Measurements from ENCODE around the gene LAMC1. TPM values are rescaled to one million over a fixed set of nuclear protein-coding genes. Genes with fewer than 3 reads are reported as not detected.

LAMC1 gene
- total and polyA plus RNA-seq, 4 donors = 20.8 to 247 (median 154) TPM

DNA sequence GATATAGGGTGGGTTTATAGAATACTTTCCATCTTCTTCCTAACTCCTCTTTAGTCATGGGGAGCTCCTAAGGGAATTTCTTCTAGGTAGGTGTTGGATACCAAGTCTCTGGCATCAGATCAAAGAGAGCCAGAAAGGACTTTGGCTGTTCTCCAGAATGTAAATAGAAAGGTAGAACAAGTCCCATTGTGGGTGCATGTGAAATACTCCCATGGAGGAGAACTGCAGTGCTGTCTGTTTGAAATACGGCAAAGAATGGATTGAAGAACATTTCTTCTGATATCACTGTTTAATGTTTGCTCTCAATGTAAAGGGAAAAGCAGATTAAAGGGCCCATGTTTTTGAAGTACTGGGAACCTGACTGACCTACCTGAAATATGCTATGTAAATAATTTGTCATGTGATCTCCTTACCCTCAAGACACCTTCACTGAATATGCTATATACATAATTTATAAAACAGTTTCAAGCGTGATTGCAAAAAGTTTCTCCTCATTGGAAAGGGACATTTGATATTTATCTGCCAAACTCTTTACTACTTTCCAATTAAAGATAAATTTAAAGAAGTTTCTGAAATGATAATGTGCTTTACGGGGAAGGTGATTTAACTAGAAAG, 65.9 kb downstream of the LAMC1 start:
- H3K4me3 ChIP-seq (ENCODE audit: low read length in 2 of 2) = no peak overlapping the region
- H3K4me1 ChIP-seq (ENCODE audit: control insufficient read depth in 1 of 2, insufficient read depth in 2 of 2, low read length in 2 of 2) = peaks cover 4 to 19% of the 10 kb centered on the region in 2 donors
- 95 to 96% methylated on average over 3 of the region's 3 CpGs for WGBS, 2 donors
- H3K36me3 ChIP-seq (ENCODE audit: control insufficient read depth in 1 of 2, insufficient read depth in 2 of 2, low read length in 1 of 2) = no peaks in the 10 kb centered on the region
- intact Hi-C loops (cut with DNase I) = no loop called here
- ATAC-seq (ENCODE audit: low FRiP score) = no peak
- no peaks in the 10 kb centered on the region for H3K9me3 ChIP-seq (ENCODE audit: control insufficient read depth, low read length)
- DNase-seq = no peak
- H3K27me3 ChIP-seq (ENCODE audit: control insufficient read depth in 1 of 2, insufficient read depth in 2 of 2, low read length in 1 of 2) = no peaks in the 10 kb centered on the region
- H3K27ac ChIP-seq (ENCODE audit: low read depth in 1 of 2, low read length in 2 of 2) = no peak overlapping the region

DNA sequence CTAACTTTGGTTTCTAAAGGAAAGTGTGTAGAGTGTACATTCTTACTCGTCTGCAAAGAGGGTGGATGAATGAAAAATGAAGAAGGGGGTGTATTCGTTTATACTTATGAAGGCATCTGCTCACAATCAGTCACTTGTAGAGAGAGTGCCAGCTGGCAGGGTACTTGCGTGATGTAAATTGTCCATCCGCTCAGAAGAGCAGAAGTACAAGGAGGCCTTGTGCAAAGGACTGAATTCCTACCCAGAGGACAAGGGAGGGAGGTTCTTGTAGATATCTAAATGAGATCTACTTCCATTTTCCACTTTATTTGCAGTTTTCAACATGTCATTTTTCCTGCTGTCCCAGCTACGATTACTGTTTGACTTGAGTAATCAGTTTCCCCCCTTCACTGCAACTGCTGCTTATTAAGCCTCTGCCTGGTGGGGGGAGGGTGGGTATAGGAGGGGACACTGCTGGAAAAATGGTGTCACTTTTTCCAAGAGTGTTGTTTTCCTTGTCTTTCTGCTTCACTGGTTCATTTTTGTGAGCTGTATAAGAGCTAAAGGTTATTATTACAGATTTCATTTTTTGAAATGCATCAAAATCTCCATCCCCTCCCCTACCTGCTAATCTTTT, 67.3 kb downstream of the LAMC1 start:
- no peaks in the 10 kb centered on the region for H3K27me3 ChIP-seq (ENCODE audit: control insufficient read depth in 1 of 2, insufficient read depth in 2 of 2, low read length in 1 of 2)
- 8 to 14% methylated on average over 5 of the region's 5 CpGs for WGBS, 2 donors
- no peak overlapping the region for H3K27ac ChIP-seq (ENCODE audit: low read depth in 1 of 2, low read length in 2 of 2)
- intact Hi-C loops (cut with DNase I) = loop anchor here in 1 of 2 donors (5.0 kb wide), 1 partner anchor 48 kb away; no protein-coding TSS in a partner anchor
- DNase-seq (peak in 1 of 2 donors; percentile 50), ATAC-seq (ENCODE audit: low FRiP score) (peak; percentile 46)
- H3K4me3 ChIP-seq (ENCODE audit: low read length in 2 of 2) = no peak overlapping the region
- peaks cover 4 to 19% of the 10 kb centered on the region in 2 donors for H3K4me1 ChIP-seq (ENCODE audit: control insufficient read depth in 1 of 2, insufficient read depth in 2 of 2, low read length in 2 of 2)
- no peaks in the 10 kb centered on the region for H3K36me3 ChIP-seq (ENCODE audit: control insufficient read depth in 1 of 2, insufficient read depth in 2 of 2, low read length in 1 of 2)
- H3K9me3 ChIP-seq (ENCODE audit: control insufficient read depth, low read length) = no peaks in the 10 kb centered on the region

DNA sequence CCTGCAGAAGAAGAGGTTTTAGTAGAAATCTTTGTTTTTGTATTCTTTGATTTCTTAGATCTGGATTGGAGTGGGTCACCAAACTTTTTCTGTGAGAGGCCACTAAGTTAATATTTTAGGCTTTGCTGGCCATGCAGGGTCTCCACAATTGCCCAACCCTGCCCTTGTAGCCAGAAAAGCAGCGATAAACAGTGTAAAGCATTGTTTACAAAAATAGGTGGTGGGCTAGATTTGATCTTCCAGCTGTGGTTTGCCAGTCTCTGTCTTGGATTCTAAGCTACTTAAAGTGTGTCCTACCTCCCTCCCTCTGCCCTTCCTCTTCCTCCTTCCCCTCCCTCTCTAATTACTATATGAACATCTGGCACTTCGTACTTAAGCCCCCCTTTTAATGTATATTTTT, 68.0 kb downstream of the LAMC1 start:
- Histone ChIP-seq H3K4me1 (ENCODE audit: control insufficient read depth in 1 of 2, insufficient read depth in 2 of 2, low read length in 2 of 2) (peaks cover 4 to 19% of the 10 kb centered on the region in 2 donors), H3K27me3 (ENCODE audit: control insufficient read depth in 1 of 2, insufficient read depth in 2 of 2, low read length in 1 of 2) (no peaks in the 10 kb centered on the region), H3K36me3 (ENCODE audit: control insufficient read depth in 1 of 2, insufficient read depth in 2 of 2, low read length in 1 of 2) (no peaks in the 10 kb centered on the region), H3K9me3 (ENCODE audit: control insufficient read depth, low read length) (no peaks in the 10 kb centered on the region), H3K27ac (ENCODE audit: low read depth in 1 of 2, low read length in 2 of 2) (no peak overlapping the region), H3K4me3 (ENCODE audit: low read length in 2 of 2) (no peak overlapping the region)
- intact Hi-C loops (cut with DNase I) = loop anchor here in 1 of 2 donors (5.0 kb wide), 1 partner anchor 49 kb away; no protein-coding TSS in a partner anchor
- no peak for DNase-seq
- WGBS, 2 donors = 37 to 42% methylated on average over 2 of the region's 2 CpGs
- no peak for ATAC-seq (ENCODE audit: low FRiP score)

DNA sequence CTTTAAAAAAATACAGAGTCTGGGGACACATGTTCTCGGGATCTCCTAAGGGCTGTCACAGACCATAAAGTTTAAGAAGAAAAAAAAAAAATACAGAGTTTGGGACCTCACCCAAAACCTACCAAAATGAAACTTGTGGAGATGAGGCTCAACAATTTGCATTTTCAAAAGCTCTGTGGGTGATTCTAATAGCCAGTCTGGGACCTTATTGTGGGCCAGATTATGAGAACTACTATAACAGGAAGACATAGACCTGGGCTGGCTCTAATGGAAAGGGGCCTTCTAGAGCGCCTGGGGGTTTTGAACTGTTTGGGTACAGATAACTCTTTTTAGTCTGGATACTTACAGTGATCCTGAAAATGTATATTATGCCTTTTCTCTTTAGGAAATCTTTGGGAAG, 69.1 kb downstream of the LAMC1 start:
- intact Hi-C loops (cut with DNase I) = loop anchor here in 1 of 2 donors (5.0 kb wide), 1 partner anchor 50 kb away; no protein-coding TSS in a partner anchor
- H3K4me1 ChIP-seq (ENCODE audit: control insufficient read depth in 1 of 2, insufficient read depth in 2 of 2, low read length in 2 of 2) = peaks cover 4 to 19% of the 10 kb centered on the region in 2 donors
- WGBS, 2 donors = 55 to 67% methylated on average over 2 of the region's 2 CpGs
- H3K27me3 ChIP-seq (ENCODE audit: control insufficient read depth in 1 of 2, insufficient read depth in 2 of 2, low read length in 1 of 2) = no peaks in the 10 kb centered on the region
- no peaks in the 10 kb centered on the region for H3K9me3 ChIP-seq (ENCODE audit: control insufficient read depth, low read length)
- no peak for ATAC-seq (ENCODE audit: low FRiP score)
- no peak for DNase-seq
- H3K36me3 ChIP-seq (ENCODE audit: control insufficient read depth in 1 of 2, insufficient read depth in 2 of 2, low read length in 1 of 2) = no peaks in the 10 kb centered on the region
- no peak overlapping the region for H3K27ac ChIP-seq (ENCODE audit: low read depth in 1 of 2, low read length in 2 of 2)
- H3K4me3 ChIP-seq (ENCODE audit: low read length in 2 of 2) = no peak overlapping the region

DNA sequence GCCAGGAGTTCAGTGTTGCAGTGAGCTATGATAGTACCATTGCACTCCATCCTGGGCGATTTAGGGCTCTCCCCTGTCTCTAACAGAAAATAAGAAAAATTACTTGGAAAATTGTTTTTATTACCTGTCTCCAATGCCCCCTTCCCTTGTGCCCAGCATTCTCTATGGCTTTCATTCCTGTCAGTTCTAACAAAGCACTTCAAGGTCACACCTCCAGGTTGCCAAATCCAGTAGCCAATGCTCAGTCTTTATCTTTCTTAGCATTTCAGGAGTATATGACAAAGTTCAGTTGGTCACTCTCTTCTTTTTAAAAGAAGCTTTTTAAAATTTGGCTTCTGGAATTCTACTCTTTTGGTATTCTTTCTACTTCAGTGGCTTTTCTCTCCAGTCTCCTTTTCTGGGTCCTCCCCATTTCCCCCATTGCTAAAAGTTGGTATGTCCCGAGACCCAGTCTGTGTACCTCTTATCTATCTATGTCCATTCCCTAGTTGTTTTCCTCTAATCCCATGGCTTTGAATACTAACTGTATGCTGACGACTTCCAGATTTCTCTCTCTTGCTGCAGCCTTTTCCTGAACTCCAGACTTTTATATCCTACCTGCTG, 69.9 kb downstream of the LAMC1 start:
- peaks cover 4 to 26% of the 10 kb centered on the region in 2 donors for H3K4me1 ChIP-seq (ENCODE audit: control insufficient read depth in 1 of 2, insufficient read depth in 2 of 2, low read length in 2 of 2)
- no peaks in the 10 kb centered on the region for H3K27me3 ChIP-seq (ENCODE audit: control insufficient read depth in 1 of 2, insufficient read depth in 2 of 2, low read length in 1 of 2)
- H3K36me3 ChIP-seq (ENCODE audit: control insufficient read depth in 1 of 2, insufficient read depth in 2 of 2, low read length in 1 of 2) = no peaks in the 10 kb centered on the region
- H3K27ac ChIP-seq (ENCODE audit: low read depth in 1 of 2, low read length in 2 of 2) = no peak overlapping the region
- DNase-seq (no peak), ATAC-seq (ENCODE audit: low FRiP score) (no peak)
- no peaks in the 10 kb centered on the region for H3K9me3 ChIP-seq (ENCODE audit: control insufficient read depth, low read length)
- WGBS, 2 donors = 82 to 96% methylated on average over 3 of the region's 3 CpGs
- intact Hi-C loops (cut with DNase I) = loop anchor here in 1 of 2 donors (5.0 kb wide), 1 partner anchor 51 kb away; no protein-coding TSS in a partner anchor
- no peak overlapping the region for H3K4me3 ChIP-seq (ENCODE audit: low read length in 2 of 2)

DNA sequence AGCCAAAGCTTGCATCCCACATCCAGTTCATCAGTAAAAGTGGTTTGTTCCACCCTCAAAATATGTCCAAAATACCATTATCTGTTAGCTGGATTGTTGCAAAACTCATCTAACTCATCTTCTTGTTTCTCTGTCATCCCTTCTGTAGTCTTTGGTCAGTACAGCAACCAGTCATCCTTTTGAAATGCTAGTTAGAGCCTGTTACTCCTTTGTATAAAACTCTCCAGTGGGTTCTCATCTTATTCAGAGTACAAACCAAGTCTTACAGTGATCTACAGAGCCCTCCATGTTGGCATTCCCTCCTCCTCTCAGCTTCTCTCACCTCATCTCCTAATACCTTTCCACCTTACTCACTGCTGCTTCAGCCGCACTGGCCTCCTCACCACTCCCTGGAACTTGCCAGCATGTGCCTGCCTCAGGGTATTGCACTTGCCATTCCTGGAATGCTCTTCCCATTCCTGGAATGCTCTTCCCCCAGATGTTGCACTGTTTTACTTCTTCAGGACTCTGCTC, 70.6 kb downstream of the LAMC1 start:
- 46 to 52% methylated on average over 1 of the region's 1 CpG for WGBS, 2 donors
- ATAC-seq (ENCODE audit: low FRiP score) = no peak
- H3K27ac ChIP-seq (ENCODE audit: low read depth in 1 of 2, low read length in 2 of 2) = no peak overlapping the region
- H3K27me3 ChIP-seq (ENCODE audit: control insufficient read depth in 1 of 2, insufficient read depth in 2 of 2, low read length in 1 of 2) = no peaks in the 10 kb centered on the region
- no peak for DNase-seq
- H3K4me1 ChIP-seq (ENCODE audit: control insufficient read depth in 1 of 2, insufficient read depth in 2 of 2, low read length in 2 of 2) = peaks cover 4 to 32% of the 10 kb centered on the region in 2 donors
- H3K9me3 ChIP-seq (ENCODE audit: control insufficient read depth, low read length) = no peaks in the 10 kb centered on the region
- no peak overlapping the region for H3K4me3 ChIP-seq (ENCODE audit: low read length in 2 of 2)
- intact Hi-C loops (cut with DNase I) = loop anchor here in 1 of 2 donors (5.0 kb wide), 1 partner anchor 52 kb away; no protein-coding TSS in a partner anchor
- H3K36me3 ChIP-seq (ENCODE audit: control insufficient read depth in 1 of 2, insufficient read depth in 2 of 2, low read length in 1 of 2) = no peaks in the 10 kb centered on the region

DNA sequence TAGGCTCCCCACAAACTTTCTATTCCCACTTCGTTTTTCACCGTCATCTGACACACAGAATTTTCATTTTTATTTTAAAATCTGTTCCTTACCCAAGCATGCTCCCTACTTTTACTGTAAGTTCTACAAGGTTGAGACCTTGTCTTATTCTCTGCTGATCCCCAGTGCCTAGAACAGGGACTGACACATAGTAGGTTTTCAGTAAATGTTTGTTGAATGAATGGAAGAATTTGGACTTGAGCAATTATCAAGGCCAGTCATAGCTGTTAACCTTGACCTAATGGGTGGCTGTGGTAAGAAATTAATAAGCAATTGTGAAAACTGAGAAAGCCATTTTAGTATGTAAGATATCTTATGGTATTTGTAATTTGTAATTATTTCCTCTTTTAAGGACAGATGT, 71.1 kb downstream of the LAMC1 start:
- 44 to 69% methylated on average over 2 of the region's 2 CpGs for WGBS, 2 donors
- H3K4me3 ChIP-seq (ENCODE audit: low read length in 2 of 2) = no peak overlapping the region
- H3K36me3 ChIP-seq (ENCODE audit: control insufficient read depth in 1 of 2, insufficient read depth in 2 of 2, low read length in 1 of 2) = no peaks in the 10 kb centered on the region
- DNase-seq (no peak), ATAC-seq (ENCODE audit: low FRiP score) (no peak)
- H3K27ac ChIP-seq (ENCODE audit: low read depth in 1 of 2, low read length in 2 of 2) = no peak overlapping the region
- no peaks in the 10 kb centered on the region for H3K9me3 ChIP-seq (ENCODE audit: control insufficient read depth, low read length)
- H3K4me1 ChIP-seq (ENCODE audit: control insufficient read depth in 1 of 2, insufficient read depth in 2 of 2, low read length in 2 of 2) = peaks cover 4 to 30% of the 10 kb centered on the region in 2 donors
- intact Hi-C loops (cut with DNase I) = loop anchor here in 1 of 2 donors (5.0 kb wide), 1 partner anchor 52 kb away; no protein-coding TSS in a partner anchor
- no peaks in the 10 kb centered on the region for H3K27me3 ChIP-seq (ENCODE audit: control insufficient read depth in 1 of 2, insufficient read depth in 2 of 2, low read length in 1 of 2)

DNA sequence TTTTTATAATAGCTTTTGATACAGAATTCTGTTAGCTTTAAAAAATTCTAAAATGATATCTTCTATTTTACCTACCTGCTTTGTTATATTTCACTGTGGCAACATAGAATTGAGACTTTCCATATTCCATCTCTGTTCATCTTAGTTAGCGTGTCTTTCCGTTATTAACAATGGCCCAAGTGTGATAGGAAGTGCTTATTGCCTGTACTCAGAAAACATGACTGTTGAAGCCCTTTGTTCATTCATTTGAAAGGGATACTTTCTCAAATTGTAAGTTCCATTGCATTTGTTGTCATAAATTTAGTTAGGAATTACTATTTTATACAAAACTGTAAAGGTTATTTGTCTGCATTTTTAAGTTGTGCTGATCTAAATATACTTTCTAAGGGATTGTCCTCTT, 73.1 kb downstream of the LAMC1 start:
- H3K27me3 ChIP-seq (ENCODE audit: control insufficient read depth in 1 of 2, insufficient read depth in 2 of 2, low read length in 1 of 2) = no peaks in the 10 kb centered on the region
- H3K4me1 ChIP-seq (ENCODE audit: control insufficient read depth in 1 of 2, insufficient read depth in 2 of 2, low read length in 2 of 2) = peaks cover 0 to 27% of the 10 kb centered on the region in 2 donors
- no peak for DNase-seq
- H3K4me3 ChIP-seq (ENCODE audit: low read length in 2 of 2) = no peak overlapping the region
- no peaks in the 10 kb centered on the region for H3K9me3 ChIP-seq (ENCODE audit: control insufficient read depth, low read length)
- no peak for ATAC-seq (ENCODE audit: low FRiP score)
- H3K27ac ChIP-seq (ENCODE audit: low read depth in 1 of 2, low read length in 2 of 2) = no peak overlapping the region
- intact Hi-C loops (cut with DNase I) = no loop called here
- H3K36me3 ChIP-seq (ENCODE audit: control insufficient read depth in 1 of 2, insufficient read depth in 2 of 2, low read length in 1 of 2) = no peaks in the 10 kb centered on the region
- 94 to 97% methylated on average over 2 of the region's 2 CpGs for WGBS, 2 donors
